Astrocyte (in vitro differentiated cells and primary cell): ENCODE measurements around the gene SMAP1.

Experiments
- EZH2 ChIP-seq: IDR thresholded peaks from 2 replicates; pipeline ENCODE4 v1.6.1; 2012; ENCODE audit warnings: mild to moderate bottlenecking, low read length, inconsistent platforms; ENCODE audit not compliant: insufficient read depth
- TF ChIP-seq, protein P1 (sequence below): IDR thresholded peaks from 2 replicates; pipeline ENCODE4 v1.5.1; 2011; ENCODE audit warnings: low read depth, mild to moderate bottlenecking, inconsistent platforms, low read length, moderate library complexity; ENCODE audit not compliant: insufficient read depth

DNA sequence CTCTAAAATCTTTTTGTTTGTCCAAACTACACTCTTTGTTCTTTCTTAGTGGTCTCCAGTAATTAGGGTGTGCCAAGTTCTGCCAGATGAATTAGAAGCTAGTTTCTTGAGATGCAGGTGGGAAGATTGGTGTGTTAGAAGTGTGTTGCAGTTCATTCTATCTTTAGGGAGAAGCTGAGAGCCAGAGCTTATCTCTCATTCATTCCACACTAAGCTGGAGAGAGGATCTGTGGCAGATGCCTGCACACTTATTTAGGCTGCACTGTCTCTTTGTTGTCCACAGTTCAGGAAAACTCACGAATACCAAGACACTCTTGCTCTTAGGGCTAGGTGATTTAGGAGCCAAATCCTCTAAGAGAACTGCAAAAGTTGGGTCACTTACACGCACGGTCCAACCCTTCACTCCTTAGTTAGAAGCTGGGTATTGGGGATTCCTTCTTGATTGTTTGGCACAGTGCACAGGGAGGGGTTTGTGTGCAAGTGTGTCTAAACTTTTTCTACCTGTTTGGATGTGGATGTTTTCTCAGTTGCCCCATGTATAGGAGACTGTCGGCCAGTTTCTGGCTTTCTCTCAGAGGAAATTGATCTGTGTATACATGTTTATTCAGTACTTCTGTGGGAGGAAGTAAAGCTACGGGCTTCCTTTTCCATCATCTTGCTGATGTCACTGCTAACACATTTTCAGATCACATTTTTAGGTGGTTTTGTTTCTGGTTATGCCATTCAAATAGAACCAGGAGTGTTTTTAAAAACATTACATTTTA, 49.5 kb downstream of the SMAP1 start:
- no peak for TF ChIP-seq EZH2
- TF ChIP-seq, protein P1, sequence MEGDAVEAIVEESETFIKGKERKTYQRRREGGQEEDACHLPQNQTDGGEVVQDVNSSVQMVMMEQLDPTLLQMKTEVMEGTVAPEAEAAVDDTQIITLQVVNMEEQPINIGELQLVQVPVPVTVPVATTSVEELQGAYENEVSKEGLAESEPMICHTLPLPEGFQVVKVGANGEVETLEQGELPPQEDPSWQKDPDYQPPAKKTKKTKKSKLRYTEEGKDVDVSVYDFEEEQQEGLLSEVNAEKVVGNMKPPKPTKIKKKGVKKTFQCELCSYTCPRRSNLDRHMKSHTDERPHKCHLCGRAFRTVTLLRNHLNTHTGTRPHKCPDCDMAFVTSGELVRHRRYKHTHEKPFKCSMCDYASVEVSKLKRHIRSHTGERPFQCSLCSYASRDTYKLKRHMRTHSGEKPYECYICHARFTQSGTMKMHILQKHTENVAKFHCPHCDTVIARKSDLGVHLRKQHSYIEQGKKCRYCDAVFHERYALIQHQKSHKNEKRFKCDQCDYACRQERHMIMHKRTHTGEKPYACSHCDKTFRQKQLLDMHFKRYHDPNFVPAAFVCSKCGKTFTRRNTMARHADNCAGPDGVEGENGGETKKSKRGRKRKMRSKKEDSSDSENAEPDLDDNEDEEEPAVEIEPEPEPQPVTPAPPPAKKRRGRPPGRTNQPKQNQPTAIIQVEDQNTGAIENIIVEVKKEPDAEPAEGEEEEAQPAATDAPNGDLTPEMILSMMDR = no peak
